HCT116 (cell line): ENCODE results near the gene PJA1.

ENCODE experiments used
- CBX3 ChIP-seq: IDR thresholded peaks from 2 replicates; pipeline ENCODE4 v1.6.1; 2012; ENCODE audit warnings: low read depth
- EZH2 ChIP-seq: fragments of 200-600 bp; sonication (generic); IDR thresholded peaks from 2 replicates; pipeline ENCODE4 v1.6.1; 2017; ENCODE audit warnings: antibody characterized with exemption, mixed run types
- EZH2phosphoT487 ChIP-seq: fragments of 200-600 bp; IDR thresholded peaks from 2 replicates; pipeline ENCODE4 v1.6.1; 2018; ENCODE audit warnings: antibody characterized with exemption, borderline replicate concordance
- POLR2A ChIP-seq: IDR thresholded peaks from 2 replicates; pipeline ENCODE4 v1.7.0; 2011; ENCODE audit warnings: borderline replicate concordance; ENCODE audit not compliant: insufficient read depth, insufficient read length; ENCODE audit errors: extremely low read depth
- RAD21 ChIP-seq: IDR thresholded peaks from 2 replicates; pipeline ENCODE4 v1.6.1; 2012; ENCODE audit warnings: low read depth, mild to moderate bottlenecking
- SIN3A ChIP-seq: IDR thresholded peaks from 2 replicates; pipeline ENCODE4 v1.6.1; 2012; ENCODE audit warnings: low read depth
- SP1 ChIP-seq: IDR thresholded peaks from 2 replicates; pipeline ENCODE4 v1.6.1; 2012; ENCODE audit warnings: low read depth
- ZFX ChIP-seq: fragments of 450-650 bp; IDR thresholded peaks from 2 replicates; pipeline ENCODE4 v1.6.1; 2017
- TF ChIP-seq, protein P1 (sequence below), 3 experiments: fragments of 200-600 bp in 1 of 3; sonication (generic) in 1 of 3; IDR thresholded peaks in 2 of 3; conservative IDR thresholded peaks in 1 of 3; 2 replicates each; pipeline ENCODE4 v1.5.1; 2012 to 2017; ENCODE audit warnings: low read depth in 2 of 3, low read length in 2 of 3, antibody characterized with exemption in 1 of 3, borderline replicate concordance in 1 of 3, control low read depth in 1 of 3, mild to moderate bottlenecking in 1 of 3, mixed read lengths in 1 of 3, mixed run types in 1 of 3, moderate library complexity in 1 of 3; ENCODE audit not compliant: insufficient read depth in 1 of 3

DNA sequence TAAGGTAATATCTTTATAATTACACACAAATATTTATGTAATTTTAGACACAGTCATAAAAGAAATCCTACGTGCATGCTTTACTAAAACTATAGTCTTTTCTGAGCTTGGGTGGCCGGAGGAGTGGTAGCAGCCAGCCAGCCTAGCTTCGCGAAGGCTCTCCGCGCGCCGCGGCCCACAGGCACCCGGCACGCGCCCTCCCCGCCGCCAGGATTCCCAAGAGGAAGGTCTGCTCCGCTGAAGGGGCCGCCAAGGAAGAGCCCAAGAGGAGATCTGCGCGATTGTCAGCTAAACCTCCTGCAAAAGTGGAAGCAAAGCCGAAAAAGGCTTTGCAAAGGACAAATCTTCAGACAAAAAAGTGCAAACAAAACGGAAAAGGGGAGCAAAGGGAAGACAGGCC, 8.7 kb upstream of the PJA1 start:
- TF ChIP-seq EZH2 (no peak), SIN3A (no peak), ZFX (no peak), POLR2A (no peak), CBX3 (no peak), EZH2phosphoT487 (no peak), RAD21 (no peak), SP1 (no peak)
- TF ChIP-seq, protein P1, sequence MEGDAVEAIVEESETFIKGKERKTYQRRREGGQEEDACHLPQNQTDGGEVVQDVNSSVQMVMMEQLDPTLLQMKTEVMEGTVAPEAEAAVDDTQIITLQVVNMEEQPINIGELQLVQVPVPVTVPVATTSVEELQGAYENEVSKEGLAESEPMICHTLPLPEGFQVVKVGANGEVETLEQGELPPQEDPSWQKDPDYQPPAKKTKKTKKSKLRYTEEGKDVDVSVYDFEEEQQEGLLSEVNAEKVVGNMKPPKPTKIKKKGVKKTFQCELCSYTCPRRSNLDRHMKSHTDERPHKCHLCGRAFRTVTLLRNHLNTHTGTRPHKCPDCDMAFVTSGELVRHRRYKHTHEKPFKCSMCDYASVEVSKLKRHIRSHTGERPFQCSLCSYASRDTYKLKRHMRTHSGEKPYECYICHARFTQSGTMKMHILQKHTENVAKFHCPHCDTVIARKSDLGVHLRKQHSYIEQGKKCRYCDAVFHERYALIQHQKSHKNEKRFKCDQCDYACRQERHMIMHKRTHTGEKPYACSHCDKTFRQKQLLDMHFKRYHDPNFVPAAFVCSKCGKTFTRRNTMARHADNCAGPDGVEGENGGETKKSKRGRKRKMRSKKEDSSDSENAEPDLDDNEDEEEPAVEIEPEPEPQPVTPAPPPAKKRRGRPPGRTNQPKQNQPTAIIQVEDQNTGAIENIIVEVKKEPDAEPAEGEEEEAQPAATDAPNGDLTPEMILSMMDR (IDR thresholded peaks at IDR 0.05 in 2 of 3, conservative IDR thresholded peaks at IDR 0.05 in 1 of 3; ENCODE audit: borderline replicate concordance in 1 of 3, insufficient read depth in 1 of 3, low read depth in 2 of 3, low read length in 2 of 3): no peak
